GM12892 (cell line): ENCODE measurements around the gene SLC22A12.

Experiments
- POLR2A ChIP-seq: IDR thresholded peaks from 2 replicates; pipeline ENCODE4 v1.6.1; 2011; ENCODE audit warnings: low read depth, low read length, control low read depth
- POLR2AphosphoS5 ChIP-seq: IDR thresholded peaks from 2 replicates; pipeline ENCODE4 v1.6.1; 2011; ENCODE audit warnings: low read depth, low read length, control low read depth

- TF ChIP-seq POLR2A = no peak
- no peak for TF ChIP-seq POLR2AphosphoS5
Measured at GRCh38 chr11:64585150-64585549, 5.9 kb upstream of the SLC22A12 start.
